GM19023 (cell line): ENCODE results near the gene ZNF497.
"Not testable (repeated sequence)": the region's sequence is repeated elsewhere in the genome, so short reads cannot be mapped to it uniquely, and the experiment has no call there.

Source experiments
- ATAC-seq: cut with Tn5 transposase; IDR thresholded peaks from one replicate; pipeline ENCODE4 v1.9.1; 2021; ENCODE audit warnings: mild to moderate bottlenecking, moderate library complexity; ENCODE audit not compliant: unreplicated experiment

The ZNF497 gene

DNA sequence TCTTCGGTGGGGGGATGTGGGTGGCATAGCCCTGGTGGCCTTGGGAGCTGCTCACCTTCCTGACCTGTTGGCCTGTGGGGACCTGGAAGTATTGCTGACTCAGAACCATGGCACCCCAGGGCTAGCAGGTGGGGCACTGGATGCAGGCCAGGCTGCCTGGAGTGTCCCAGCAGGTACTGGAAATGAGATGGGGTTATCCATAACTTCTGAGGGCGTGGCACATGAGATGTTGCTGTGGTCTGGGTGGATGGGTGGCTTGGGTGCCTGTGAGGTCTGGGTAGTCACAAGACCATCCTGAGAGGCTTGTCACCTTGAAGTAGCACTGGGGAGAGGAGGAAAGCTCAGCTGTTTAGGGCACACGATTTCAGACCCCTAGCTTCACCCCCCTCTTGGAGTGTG lies 32.3 kb upstream of the ZNF497 start:
- no peak for ATAC-seq

DNA sequence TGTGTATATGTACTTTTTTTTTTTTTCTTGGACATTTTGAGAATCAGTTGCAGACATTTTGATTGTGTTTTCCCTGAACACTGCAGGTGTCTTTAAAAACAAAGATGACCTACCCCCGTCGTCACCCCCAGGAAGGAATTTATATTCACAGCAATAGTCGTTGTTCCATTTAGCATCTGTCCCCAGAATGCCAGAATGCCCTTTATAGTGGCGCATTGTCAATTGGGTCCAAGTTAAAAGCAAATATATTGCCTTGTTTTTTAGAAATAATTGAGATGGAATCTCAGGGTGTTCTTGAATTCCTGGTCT lies 31.1 kb upstream of the ZNF497 start:
- no peak for ATAC-seq

DNA sequence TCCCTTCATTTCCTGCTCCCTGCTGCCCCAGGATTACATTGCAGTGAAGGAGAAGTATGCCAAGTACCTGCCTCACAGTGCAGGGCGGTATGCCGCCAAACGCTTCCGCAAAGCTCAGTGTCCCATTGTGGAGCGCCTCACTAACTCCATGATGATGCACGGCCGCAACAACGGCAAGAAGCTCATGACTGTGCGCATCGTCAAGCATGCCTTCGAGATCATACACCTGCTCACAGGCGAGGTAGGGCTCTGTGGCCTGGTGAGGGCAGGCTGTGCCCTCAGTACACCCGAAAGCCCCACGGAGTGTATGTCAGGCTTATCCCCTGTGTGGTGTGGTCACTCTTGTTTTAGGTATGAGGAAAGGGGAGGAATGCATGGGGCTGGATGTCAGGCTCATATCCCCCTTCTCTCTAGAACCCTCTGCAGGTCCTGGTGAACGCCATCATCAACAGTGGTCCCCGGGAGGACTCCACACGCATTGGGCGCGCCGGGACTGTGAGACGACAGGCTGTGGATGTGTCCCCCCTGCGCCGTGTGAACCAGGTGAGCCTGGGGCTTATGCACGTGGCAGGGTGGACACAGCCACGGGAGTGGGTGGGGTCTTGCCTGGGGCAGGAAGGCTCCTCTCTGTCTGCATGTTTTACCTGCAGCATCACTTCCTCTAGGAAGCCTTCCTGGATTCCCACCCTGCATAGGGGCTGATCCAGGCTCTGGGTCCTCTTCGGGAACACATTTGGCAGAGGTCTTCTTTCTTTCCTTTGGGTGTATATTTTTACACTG lies 30.6 kb upstream of the ZNF497 start:
- ATAC-seq, result no peak

DNA sequence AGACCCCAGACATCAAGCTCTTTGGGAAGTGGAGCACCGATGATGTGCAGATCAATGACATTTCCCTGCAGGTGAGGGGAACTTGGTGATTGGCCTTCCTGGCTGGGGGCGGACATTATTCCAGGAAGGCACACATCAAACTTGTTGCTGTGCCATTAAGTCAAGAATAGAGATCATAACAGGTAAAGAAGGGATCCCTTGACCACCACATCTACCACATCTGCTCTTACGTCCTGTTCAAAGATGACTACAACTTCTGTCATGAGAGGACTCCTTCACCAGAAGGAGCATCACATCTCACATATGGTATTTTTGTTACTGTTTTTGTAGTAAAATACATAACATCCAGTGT lies 25.6 kb upstream of the ZNF497 start:
- no peak for ATAC-seq

DNA sequence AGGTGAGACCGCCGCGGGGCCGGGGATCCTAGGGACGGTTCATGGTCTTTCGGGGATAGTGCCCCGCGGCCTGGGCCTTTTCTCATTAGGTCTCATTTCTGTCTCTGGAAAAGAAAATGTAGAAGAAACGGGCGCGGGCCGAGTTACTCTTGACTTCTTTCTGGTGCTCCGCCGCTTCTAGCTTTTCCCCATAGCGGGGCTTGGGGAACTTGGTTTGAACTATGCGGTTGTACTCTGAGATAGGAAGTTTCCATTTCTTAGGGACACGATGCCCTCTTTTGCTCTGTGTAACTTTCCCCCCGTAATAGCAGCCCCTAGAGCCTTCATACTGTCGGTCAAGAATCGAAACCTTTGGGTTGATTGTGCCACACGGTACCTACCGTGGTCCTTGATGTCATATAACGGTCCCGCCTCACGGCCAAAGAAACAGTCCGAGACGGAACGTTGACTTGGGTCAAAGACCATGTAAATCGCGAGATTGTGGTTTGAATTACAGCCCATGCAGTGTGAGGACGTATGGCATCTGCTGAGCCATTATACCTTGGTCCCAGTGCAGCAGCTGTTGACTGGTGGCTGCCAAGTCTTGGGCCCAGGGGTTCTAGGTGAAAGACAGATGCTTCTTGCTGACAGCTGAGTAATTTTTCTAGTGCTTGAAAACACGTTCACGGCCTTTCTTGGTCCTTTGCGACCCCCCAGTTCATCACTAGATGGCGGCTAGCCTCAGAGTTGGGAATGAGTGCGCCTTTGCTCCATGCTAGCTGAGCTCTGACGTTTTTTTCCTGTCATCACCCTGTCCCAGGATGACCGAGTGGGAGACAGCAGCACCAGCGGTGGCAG lies 25.0 kb upstream of the ZNF497 start:
- no peak for ATAC-seq

DNA sequence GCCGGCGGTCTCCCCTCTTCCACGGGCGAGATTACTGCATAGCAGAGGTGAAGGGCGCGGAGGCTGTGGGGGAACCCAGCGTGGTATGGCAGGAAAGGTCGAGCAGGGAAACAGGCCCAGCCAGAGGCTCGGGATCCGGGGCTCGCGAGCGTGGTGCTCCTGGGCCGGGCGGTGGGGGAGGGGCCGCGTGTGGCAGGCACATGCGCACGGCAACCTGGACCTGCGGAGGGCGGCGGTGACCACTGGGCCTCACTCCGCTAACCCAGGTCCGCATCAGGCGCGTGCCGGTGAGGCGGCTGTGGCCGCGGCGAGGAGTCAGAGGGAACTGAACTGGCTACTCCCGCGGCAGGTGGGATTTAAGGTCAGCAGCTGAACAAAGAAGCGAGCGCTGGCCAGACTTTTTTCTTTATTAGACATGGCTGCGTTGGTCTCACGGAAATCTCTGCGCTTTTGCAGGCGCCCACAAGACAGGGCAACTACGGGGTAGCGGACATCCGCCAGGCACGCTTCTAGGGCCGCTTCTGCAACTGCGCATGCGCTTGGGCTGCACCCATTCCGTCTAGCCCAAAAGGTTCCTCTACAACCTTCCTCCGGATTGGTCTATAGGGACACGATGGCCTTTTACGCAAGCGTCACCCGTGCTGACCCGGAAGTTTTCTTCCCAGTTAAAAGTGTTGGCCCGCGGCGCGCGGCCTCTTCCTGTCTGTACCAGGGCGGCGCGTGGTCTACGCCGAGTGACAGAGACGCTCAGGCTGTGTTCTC lies 24.2 kb upstream of the ZNF497 start, which contains the start of gene RPS5:
TSS of gene RPS5 (plus strand) at position 694 of the 762 bp plus-strand sequence. CDS start 869 bp downstream, outside the sequence.
- ATAC-seq, result peak; percentile 80

DNA sequence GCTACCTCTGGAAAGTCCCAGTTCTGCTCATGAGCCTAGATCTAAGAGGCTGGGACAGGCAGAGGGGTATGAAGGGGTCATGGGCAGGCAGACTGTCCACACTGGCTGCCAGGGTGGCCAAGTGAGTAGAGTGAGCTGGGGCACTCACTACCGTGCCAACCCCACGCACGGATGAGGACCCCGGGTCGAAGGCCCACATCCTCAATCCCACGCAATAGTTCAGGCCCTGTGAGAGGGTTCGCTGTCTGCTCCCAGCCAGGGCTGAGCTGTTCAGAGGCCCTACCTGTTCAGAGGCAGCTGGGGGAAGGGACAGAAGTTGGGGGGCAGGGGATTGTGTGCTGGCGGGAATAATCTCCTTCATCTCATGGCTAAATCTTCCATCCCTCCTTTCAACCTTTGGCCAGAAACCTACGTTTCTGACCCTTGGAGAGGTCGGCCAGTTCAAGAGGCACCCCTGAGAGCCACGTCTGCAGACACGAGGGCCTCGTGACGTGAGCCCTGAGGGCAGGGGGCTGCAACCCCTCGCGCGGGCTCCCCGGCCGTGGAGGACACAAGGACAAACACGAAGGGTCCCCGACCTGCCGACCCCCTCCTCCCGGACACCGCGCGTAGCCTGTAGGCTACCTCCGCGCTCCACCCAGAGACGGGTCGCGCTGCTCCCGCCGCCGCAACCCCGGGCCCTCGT lies 23.5 kb upstream of the ZNF497 start:
- ATAC-seq, result peak; percentile 10

DNA sequence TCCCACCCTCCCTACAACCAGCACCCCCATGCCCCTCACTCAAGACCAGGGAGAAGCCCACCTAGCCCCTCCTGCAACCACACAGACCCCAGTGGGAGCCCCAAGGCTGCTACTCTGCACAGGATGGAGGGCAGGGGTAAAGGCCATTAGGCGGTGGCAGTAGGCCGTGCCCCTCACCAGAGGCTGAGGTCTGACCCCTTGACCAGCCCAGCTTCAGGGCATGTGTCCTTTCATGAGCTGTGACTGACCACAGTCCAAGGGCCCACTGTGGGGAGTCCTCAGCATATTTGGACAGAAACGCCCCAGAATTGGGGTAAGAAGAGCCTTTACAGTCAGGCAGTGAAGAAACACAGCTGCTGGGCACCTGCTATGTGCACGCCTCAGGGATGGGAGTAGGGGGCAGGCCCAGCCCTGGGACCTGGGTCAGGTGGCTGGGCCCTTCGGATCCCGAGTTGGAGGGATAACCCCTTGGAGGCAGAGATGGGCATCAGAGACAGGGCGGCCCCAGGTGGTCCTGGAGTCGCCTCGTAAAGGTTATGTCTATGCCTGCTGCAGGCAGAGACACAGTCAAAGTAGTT lies 22.9 kb upstream of the ZNF497 start:
- ATAC-seq, result no peak

DNA sequence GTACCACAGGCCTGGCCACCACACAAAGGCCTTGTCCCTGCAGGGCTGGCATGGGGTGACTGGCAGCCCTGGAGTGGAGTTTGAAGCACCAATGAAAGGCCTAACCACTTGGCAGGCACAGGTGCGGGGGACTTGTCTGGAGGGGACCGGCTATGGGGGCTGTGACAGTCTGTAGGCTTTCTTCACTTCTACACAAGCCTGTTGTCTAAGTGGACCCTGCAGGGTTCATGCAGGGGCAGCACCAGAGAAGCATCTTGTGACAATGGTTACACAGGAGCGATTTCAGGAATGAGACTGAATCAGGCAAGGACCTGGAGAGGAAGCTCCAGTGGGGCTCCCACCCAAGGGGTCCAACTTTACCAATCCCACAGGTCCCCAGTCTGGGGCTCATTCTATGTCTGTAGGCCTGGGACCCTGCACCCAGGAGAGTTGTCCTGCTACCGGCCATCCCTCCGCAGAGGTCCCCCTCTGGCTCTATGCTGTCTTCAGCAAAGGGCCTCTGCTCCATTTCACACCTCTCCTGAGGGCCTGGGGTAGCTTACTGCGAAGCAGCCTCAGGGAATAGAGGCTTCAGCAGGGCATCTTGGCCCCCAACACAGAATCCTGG lies 20.5 kb upstream of the ZNF497 start:
- ATAC-seq, result no peak

DNA sequence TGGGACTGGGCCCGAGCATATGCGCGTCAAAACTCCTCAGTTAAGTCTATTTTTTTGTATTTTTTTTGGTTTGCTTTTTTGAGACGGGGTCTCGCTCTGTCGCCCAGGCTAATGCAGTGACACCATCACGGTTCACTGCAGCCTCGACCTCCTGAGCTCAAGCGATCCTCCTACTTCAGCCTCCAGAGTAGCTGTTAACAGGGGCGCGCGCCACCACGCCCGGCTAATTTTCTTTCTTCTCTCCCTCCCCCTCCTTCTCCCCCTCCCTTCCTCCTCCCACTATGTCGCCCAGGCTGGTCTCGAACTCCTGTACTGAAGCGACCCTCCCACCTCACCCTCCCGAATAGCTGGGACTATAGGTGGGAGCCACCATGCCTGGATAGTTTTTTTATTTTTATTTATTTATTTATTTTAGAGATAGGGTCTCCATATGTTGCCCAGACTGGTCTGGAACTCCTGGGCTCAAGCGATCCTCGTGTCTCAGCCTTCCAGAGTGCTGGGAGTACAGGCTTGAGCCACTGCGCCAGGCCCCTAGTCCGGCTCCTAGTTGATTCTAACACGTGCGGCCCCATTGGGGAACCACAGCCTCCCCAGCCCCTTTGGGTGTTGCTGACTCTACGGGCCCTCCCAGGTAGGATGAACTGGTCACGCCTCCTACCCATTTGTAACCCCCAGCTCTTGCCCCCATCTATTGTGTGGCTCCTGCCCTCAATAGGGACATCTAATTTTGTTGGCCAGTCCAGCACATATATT lies 19.1 kb upstream of the ZNF497 start:
- no peak for ATAC-seq

DNA sequence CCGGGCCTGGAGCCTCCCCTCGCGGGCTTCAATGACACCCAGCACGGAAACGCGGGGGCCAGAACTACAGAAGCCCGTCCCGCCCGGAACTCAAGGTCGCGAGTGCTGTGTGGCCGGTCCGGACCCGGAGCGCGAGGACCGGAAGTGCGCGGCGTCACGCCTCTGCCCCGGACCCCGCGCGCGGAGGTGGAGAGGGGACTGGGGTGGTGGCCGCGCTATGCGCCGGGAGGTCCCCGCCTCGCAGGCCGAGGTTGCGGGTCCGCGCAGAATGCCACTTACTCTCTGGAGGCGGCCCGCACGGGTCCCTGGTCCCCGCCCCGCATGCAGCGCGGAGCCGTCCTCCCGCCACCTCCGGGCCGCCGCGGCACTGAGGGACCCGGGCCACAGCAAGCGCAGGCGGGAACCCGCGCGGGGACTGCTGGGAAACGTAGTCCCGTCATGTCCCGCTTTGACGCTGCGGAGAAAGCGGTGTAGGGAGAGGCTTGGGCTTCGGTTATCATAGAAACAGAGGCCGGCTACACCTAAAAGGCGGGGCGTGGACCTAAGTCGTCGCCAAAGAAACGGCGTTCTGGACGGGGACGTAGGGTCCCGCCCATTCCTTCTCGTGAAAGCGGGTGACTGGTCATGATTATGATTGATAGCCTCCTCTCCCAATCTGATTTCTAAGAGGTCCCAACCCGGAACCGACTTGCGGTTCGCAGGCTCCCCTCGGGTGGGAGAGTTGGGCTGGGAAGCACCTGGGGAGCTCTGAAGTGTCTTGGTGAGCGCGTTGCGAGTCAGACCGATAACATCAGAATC lies 18.3 kb upstream of the ZNF497 start, which contains the start of gene ZNF837:
TSS of gene ZNF837 (minus strand) at position 369 of the 798 bp plus-strand sequence. CDS start 11,698 bp downstream, outside the sequence.
- peak; percentile 81 for ATAC-seq

DNA sequence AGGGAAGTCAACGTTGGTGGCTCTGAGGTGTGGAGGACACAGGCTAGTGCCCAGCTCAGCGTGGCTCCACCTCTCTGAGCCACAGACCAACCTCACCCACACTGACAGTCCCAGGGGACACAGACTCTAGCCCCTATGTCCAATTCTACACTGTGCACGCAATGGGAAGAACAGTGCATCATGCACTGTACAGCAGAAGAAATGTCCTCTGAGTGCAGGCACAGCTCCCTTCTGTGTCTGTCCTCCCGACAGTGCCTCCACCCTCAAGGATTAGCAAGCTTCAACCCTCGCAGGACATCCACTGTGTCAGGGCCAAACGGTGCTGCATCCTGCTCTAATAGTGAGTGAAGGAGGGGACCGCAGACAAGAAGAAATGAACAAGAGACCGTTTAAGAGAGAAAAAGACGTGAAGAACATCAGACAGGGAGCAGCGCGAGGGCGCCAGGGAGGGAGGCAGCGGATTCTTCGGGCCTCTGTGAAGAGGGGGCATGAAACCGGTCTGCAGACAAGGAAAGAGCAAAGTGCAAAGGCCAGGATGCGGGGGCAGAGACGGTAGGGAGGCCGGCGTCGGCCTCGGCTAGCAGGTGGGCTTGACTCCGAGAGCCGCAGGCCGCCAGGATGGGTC lies 17.6 kb upstream of the ZNF497 start:
- peak; percentile 1 for ATAC-seq

DNA sequence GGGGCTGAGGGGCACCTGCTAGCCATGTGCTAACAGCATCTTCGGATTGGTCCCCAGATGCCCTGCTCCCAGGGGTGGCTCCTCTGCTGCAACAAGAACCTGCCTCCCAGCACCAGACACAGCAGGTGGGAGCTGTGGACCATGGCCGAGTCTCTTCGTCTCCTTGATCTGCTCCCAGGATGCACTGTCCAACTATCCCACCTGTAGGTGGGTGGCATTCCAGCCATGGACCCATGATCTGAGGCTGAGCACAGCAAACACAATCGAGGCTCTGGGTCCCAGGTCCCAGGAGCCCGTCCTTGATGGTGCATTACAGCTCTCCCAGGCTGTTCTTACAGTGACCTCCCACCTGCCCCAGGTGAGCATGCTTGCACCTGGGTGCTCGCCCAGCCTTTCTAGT lies 16.7 kb upstream of the ZNF497 start:
- ATAC-seq, result no peak

DNA sequence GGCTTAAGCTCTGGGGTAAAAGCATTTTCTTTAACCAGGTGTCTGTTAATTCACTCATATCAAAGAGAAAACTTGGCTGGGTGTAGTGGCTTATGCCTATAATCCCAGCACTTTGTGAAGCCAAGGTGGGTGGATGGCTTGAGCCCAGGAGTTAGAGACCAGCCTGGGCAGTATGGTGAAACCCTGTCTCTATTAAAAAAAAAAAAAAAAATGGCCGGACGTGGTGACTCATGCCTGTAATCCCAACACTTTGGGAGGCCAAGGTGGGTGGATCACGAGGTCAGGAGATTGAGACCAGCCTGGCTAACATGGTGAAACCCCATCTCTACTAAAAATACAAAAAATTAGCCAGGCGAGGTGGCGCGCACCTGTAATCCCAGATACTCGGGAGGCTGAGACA lies 14.2 kb upstream of the ZNF497 start:
- not testable (repeated sequence) for ATAC-seq

DNA sequence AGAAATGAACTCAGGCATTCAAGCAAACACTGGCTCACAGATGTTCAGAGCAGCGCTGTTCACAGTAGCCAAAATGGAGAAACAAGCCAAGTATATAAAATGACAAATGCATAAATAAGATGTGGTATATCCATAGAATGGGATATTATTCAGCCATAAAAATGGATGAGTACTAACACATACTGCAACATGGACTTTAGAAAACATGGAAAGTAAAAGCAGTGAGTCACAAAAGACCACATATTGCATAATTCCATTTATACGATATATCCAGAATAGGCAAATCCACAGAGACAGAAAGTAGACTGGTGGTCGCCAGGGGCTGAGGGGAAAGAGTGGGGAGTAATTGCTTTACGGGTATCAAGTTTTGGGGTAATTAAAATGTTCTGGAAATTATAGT lies 11.6 kb upstream of the ZNF497 start:
- no peak for ATAC-seq

DNA sequence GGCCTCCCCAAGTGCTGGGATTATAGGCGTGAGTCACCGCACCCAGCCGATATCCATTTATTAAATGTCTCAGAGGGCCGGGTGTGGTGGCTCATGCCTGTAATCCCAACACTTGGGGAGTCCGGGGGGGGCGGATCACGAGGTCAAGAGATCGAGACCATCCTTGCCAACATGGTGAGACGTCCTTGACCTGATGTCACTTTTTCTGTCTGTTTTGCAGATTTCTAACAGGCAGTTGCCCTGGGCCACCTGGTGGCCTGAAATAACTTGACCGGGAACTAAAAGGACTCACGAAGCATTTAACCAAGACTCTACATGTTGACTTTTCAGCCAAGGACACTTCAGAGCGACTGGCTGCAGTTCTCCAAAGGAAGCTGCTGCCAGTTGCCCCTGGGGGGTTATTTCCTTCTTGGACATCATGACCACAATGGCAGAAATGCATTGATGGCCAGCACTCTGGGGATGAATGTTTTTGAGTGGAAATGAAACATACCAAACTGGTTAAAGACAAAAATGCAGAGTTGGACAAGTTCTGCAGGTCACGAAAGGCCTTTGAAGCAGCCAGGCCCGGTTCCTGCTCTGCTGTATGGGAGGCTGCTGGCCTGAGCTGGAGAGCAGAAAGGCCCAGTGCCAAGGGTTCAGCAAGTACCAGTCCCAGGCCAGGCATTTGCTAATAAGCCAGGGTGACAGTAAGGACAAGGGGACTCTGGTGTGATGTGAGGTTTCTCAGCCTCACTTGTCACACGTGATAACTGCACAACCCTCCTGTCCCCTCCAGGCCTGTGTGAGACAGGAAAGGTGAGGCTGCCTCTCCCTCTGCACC lies 10.0 kb upstream of the ZNF497 start:
- no peak for ATAC-seq
